HUES6 (cell line): Measurements from ENCODE around the gene ENTPD1.

Experiments used
- H3K27ac ChIP-seq: 2 replicates; pipeline ENCODE4 v1.7.0; 2013; ENCODE audit warnings: low read depth, mild to moderate bottlenecking, low read length, inconsistent platforms
- H3K27me3 ChIP-seq: 2 replicates; pipeline ENCODE4 v1.6.1; 2013; ENCODE audit warnings: low read length; ENCODE audit not compliant: control insufficient read depth, insufficient read depth
- H3K36me3 ChIP-seq: 2 replicates; pipeline ENCODE4 v1.6.1; 2013; ENCODE audit warnings: low read length; ENCODE audit not compliant: control insufficient read depth, insufficient read depth
- H3K4me1 ChIP-seq: 2 replicates; pipeline ENCODE4 v1.6.1; 2013; ENCODE audit warnings: low read length; ENCODE audit not compliant: control insufficient read depth, insufficient read depth
- H3K4me3 ChIP-seq: 2 replicates; pipeline ENCODE4 v1.5.1; 2013; ENCODE audit warnings: low read depth, low read length
- H3K9ac ChIP-seq: one replicate; pipeline ENCODE4 v1.6.1; 2013; ENCODE audit warnings: mild to moderate bottlenecking, low read length
- H3K9me3 ChIP-seq: 2 replicates; pipeline ENCODE4 v1.6.1; 2013; ENCODE audit warnings: low read depth, low read length; ENCODE audit not compliant: control insufficient read depth, insufficient read depth

Gene ENTPD1

DNA sequence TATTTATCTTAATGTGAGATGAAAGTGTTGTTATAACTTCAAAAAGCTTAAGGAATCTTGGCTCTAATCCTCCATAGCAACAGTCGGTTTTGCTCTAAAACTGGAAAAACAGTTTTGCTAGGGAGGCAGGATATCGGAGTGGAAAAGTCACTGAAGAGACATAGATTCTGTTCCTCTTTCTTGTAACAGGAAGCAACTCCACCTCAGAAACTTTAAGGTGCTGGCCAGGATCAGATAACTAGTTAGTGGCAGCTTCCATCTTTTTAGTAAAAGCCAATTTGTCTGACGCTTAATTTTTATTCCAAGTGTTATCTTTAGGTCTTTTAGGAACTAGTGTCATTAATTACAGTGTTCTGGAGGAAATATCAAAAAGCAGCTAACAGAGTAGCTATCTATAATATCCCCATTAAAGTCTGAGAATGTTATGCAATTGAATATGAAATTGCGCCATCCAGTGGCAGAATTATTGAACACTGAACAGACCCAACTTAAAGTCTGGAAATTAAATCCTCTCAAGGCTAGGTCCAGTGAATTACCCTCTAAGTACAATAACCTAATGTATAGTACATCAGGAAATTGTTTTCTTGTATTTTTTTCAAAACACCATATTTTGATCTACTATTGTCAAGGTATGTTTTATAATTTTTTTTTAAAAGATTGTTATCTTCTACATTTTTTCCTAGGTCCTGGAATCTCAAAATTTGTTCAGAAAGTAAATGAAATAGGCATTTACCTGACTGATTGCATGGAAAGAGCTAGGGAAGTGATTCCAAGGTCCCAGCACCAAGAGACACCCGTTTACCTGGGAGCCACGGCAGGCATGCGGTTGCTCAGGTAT, 85.9 kb downstream of the ENTPD1 start:
- H3K9ac ChIP-seq = no peak overlapping the region

DNA sequence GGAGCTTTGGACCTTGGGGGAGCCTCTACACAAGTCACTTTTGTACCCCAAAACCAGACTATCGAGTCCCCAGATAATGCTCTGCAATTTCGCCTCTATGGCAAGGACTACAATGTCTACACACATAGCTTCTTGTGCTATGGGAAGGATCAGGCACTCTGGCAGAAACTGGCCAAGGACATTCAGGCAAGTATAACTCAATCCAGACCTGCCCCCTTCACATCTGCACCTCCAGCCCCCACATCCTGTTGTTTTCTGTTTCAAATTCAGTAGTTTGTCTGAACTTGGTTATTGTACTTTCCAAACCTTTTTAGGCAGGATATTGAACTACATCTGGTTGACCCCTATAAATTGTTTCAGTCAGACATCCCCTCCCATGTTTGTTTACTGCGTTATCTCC, 89.4 kb downstream of the ENTPD1 start:
- Histone ChIP-seq H3K9ac (no peak overlapping the region), H3K4me3 (no peak overlapping the region), H3K27me3 (no peaks in the 10 kb centered on the region), H3K36me3 (no peaks in the 10 kb centered on the region), H3K27ac (no peak overlapping the region), H3K4me1 (no peaks in the 10 kb centered on the region), H3K9me3 (no peaks in the 10 kb centered on the region)

More for the DNA sequence above, 85.9 kb downstream of the ENTPD1 start:
- Histone ChIP-seq H3K27me3 (no peaks in the 10 kb centered on the region), H3K4me3 (no peak overlapping the region), H3K27ac (no peak overlapping the region), H3K36me3 (no peaks in the 10 kb centered on the region), H3K9me3 (no peaks in the 10 kb centered on the region), H3K4me1 (0 out of 2 replicates have a peak, but pooled peaks cover 6% of the 10 kb centered on the region)

DNA sequence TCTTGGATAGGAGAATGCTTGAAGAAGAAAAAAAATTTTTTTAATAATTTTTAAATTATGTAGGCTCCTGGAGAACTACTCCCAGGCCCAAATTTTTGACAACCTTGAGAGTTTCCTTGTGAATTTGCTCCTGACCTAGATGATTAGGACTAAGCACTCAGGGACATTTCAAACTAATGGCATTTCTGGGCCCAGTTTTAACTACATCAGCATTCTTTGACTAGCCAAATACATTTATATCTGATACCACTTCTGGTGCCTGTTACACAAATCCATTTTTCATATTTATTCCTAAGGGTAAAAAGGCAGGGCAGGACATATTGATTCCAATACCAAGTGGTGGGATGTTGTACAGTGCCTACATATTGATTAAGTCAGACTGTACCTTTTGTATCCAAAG, 91.0 kb downstream of the ENTPD1 start:
- no peaks in the 10 kb centered on the region for H3K36me3 ChIP-seq
- no peaks in the 10 kb centered on the region for H3K27me3 ChIP-seq
- no peaks in the 10 kb centered on the region for H3K9me3 ChIP-seq
- H3K9ac ChIP-seq = no peak overlapping the region
- no peak overlapping the region for H3K4me3 ChIP-seq
- H3K27ac ChIP-seq = no peak overlapping the region
- no peaks in the 10 kb centered on the region for H3K4me1 ChIP-seq

DNA sequence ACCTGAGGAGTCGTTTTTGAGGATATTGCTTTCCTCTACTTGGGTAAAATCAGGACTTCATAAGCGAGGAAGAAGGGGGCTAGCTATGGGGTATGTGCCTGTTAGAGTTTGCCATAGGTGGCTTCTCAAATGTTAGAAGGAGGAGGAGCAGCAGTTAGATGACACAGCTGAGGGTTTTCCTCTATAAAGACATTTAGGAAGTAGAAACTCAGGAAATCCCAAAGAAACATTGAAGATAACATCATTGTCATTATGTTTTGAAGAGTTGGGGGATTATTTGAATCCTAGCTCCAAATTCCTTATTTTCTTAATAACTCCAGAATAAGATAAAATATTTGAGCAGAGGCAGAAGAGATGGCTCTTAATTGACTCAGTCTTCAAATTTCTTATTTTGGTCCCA, 92.9 kb downstream of the ENTPD1 start:
- Histone ChIP-seq H3K9me3 (no peaks in the 10 kb centered on the region), H3K27me3 (no peaks in the 10 kb centered on the region), H3K36me3 (no peaks in the 10 kb centered on the region)

DNA sequence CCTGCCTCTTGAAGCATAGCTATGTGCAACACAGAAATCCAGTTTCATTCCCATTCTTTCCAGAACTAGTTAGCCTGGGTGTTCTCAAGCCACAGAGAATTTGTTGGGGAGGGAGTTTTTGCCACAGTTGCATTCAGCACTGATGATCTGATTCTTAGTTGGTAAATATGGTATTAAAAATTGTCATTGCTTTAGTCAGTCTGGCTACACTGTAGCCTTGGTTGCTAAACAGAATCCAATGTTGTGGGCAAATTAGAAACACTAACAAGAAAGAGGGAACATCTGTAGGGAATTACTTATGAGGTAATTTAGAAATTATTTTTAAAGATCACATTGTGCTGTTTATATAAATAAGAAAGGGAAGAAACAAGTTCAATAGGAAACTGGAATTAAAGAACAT, 94.8 kb downstream of the ENTPD1 start:
- no peak overlapping the region for H3K9ac ChIP-seq
- H3K4me1 ChIP-seq = no peaks in the 10 kb centered on the region
- no peak overlapping the region for H3K4me3 ChIP-seq
- no peaks in the 10 kb centered on the region for H3K9me3 ChIP-seq
- no peaks in the 10 kb centered on the region for H3K27me3 ChIP-seq
- H3K27ac ChIP-seq = no peak overlapping the region
- H3K36me3 ChIP-seq = no peaks in the 10 kb centered on the region

More for the DNA sequence above, 92.9 kb downstream of the ENTPD1 start:
- Histone ChIP-seq H3K4me3 (no peak overlapping the region), H3K4me1 (no peaks in the 10 kb centered on the region), H3K9ac (no peak overlapping the region), H3K27ac (no peak overlapping the region)

DNA sequence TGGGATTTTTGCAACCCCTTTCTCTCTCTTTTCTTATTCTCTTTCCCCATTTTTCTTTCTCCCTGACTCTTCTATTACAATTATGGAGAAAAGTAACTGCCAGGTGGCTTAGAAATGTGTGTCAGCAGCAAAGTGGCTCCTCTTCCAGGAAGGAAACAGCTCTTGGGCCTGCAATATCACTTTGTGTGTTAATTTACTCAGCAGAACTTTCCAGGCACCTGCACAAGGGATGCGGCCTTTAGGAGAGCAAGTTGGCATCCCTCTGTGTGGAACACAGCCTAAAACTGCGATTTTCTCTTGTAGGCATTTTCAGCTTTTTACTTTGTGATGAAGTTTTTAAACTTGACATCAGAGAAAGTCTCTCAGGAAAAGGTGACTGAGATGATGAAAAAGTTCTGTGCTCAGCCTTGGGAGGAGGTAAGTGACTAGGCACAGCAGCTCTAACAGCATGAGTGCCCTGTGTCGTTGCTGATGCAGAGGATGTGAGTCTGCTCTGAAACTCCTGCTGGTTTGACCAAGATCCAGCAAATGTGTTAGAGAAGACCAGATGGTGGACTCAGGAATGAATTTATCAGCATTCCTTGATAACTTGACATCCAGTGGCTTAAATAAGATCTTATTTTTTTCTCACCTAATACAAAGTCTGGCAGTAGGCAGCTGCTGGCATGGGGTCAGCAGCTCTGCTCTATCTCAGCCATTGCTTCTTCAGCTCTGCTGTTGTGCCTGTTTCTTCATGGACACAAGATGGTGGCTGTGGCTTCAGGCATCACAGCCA, 104.4 kb downstream of the ENTPD1 start:
- no peak overlapping the region for H3K9ac ChIP-seq
- no peak overlapping the region for H3K4me3 ChIP-seq
- H3K27me3 ChIP-seq = no peaks in the 10 kb centered on the region
- H3K4me1 ChIP-seq = no peaks in the 10 kb centered on the region
- H3K27ac ChIP-seq = no peak overlapping the region
- no peaks in the 10 kb centered on the region for H3K36me3 ChIP-seq
- no peaks in the 10 kb centered on the region for H3K9me3 ChIP-seq

DNA sequence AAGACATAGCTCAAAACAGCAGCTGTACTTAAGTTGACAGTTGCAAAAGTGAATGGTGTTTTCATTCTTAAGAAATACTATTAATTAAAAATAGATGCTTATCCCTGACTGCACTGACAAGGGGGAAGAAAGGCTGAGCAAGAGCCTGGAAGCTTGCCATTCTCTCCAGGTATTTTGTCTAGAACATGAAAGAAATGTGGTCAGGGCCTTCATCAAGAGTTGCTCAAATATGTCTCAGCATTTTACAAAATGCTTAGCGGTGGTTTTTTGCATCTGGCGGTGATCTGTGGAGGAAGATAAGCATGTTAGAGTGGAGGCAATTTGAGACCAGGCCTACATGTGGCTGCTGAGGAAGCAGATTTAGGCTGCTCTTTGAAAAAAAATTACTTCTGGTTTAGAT, 105.4 kb downstream of the ENTPD1 start:
- Histone ChIP-seq H3K36me3 (no peaks in the 10 kb centered on the region), H3K27ac (no peak overlapping the region), H3K9ac (no peak overlapping the region)

DNA sequence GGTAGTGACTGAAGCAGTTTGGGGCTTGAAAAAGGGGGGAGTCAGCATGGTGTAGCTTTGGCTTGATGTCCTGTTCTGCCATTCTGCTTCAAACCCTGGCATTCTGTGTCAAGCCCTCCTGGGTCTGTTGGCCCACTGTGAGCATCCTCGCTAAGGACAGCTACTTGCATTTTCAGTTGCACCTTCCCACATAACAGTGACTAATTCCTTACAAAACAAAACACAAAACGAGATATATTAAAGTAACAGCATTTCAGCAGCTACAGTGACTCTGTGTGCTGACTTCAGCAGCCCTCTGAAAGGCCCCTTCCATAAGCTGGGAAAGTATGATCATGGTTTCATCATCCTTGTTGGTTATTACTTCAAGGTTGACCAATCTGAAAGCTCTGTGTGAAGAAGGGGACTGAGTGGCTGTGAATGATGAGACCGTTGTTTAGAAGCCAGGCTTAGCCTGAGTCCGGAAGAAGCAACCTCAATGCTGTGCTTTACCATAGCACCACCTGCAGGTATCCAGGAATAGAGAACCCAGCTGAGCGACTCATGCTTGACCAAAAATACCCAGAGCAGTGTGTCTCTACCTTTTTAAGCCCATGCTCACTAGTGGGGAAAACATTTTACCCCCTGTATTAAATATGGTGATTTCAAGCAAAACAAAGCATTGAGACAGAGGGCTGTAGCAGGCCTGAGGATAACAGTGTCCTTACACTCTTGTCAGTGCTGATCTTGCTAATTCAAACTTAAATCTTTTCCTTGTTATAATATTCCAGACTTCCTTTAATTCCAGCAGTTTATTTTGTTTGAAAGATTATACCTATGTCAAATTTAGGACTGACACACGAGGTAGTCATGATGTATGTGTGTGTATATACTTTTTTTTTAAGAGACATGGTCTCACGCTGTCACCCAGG, 109.2 kb downstream of the ENTPD1 start:
- H3K9ac ChIP-seq = no peak overlapping the region
- no peak overlapping the region for H3K27ac ChIP-seq
- no peaks in the 10 kb centered on the region for H3K4me1 ChIP-seq
- H3K27me3 ChIP-seq = no peaks in the 10 kb centered on the region
- H3K9me3 ChIP-seq = no peaks in the 10 kb centered on the region
- H3K4me3 ChIP-seq = no peak overlapping the region
- H3K36me3 ChIP-seq = 0 out of 2 replicates have a peak, but pooled peaks cover 3% of the 10 kb centered on the region

More for the DNA sequence above, 105.4 kb downstream of the ENTPD1 start:
- Histone ChIP-seq H3K27me3 (no peaks in the 10 kb centered on the region), H3K4me1 (no peaks in the 10 kb centered on the region), H3K9me3 (no peaks in the 10 kb centered on the region), H3K4me3 (no peak overlapping the region)

DNA sequence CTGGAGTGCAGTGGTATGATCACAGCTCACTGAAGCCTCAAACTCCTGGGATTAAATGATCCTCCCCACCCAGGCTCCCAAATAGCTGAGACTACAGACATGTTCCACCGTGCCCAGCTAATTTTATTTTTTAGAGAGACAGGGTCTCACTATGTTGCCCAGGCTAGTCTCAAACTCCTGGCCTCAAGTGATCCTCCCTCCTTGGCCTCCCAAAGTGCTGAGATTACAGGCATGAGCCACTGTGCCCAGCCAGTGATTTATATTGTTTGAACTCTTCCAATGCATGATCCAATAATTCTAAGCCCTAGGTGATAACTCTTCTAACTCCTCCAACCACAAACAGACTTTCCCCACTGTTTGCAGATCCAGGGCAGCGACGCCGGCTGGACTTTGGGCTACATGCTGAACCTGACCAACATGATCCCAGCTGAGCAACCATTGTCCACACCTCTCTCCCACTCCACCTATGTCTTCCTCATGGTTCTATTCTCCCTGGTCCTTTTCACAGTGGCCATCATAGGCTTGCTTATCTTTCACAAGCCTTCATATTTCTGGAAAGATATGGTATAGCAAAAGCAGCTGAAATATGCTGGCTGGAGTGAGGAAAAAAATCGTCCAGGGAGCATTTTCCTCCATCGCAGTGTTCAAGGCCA, 110.0 kb downstream of the ENTPD1 start:
- no peak overlapping the region for H3K9ac ChIP-seq
- H3K9me3 ChIP-seq = no peaks in the 10 kb centered on the region
- 0 out of 2 replicates have a peak, but pooled peaks cover 3% of the 10 kb centered on the region for H3K36me3 ChIP-seq
- no peaks in the 10 kb centered on the region for H3K27me3 ChIP-seq
- H3K27ac ChIP-seq = no peak overlapping the region
- H3K4me3 ChIP-seq = no peak overlapping the region
- no peaks in the 10 kb centered on the region for H3K4me1 ChIP-seq

DNA sequence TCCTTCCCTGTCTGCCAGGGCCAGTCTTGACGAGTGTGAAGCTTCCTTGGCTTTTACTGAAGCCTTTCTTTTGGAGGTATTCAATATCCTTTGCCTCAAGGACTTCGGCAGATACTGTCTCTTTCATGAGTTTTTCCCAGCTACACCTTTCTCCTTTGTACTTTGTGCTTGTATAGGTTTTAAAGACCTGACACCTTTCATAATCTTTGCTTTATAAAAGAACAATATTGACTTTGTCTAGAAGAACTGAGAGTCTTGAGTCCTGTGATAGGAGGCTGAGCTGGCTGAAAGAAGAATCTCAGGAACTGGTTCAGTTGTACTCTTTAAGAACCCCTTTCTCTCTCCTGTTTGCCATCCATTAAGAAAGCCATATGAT, 110.5 kb downstream of the ENTPD1 start:
- Histone ChIP-seq H3K4me1 (no peaks in the 10 kb centered on the region), H3K9ac (no peak overlapping the region), H3K27me3 (no peaks in the 10 kb centered on the region), H3K9me3 (no peaks in the 10 kb centered on the region), H3K4me3 (no peak overlapping the region), H3K36me3 (0 out of 2 replicates have a peak, but pooled peaks cover 3% of the 10 kb centered on the region), H3K27ac (no peak overlapping the region)
